Measurements from ENCODE around the gene CCNL1. TPM values are rescaled to one million over a fixed set of nuclear protein-coding genes. Genes with fewer than 3 reads are reported as not detected.

Gene CCNL1
- total RNA-seq, 1 donor from 2014 or later: 99.9 TPM

DNA sequence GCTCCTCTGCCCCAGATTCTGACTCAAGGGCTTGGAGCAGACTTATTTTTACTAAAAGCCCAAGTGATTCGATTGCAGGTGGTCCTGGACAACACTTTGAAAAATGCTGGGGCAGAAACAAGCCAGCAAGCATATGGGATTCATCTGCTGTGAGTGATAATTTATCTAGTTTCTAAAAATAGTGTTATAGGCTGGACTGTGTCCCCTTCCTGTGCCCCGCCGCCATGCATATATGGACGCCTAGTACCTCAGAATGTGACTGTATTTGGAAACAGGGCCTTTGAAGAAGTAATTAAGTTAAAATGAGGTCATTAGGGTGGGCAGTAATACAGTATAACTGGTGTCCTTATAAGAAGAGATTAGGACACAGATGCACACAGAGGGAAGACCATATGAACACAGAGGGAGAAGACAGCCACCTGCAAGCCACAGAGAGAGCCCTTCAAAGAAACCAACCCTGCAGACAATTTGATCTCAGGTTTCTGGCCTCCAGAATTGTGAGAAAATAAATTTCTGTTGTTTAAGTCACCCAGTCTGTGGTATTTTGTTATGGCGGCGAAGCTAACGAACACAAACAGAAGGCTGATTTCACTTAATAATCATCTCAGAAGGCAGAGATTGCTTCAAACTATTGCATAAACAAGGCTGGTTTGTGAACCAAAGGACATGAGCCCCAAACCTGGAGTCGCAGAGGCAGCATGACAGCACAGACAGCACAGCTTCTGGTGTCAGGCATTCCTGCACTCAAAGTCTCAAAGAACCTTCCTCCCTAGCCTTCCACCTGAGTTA lies 59.1 kb downstream of the CCNL1 start:
- TF ChIP-seq, protein P1, sequence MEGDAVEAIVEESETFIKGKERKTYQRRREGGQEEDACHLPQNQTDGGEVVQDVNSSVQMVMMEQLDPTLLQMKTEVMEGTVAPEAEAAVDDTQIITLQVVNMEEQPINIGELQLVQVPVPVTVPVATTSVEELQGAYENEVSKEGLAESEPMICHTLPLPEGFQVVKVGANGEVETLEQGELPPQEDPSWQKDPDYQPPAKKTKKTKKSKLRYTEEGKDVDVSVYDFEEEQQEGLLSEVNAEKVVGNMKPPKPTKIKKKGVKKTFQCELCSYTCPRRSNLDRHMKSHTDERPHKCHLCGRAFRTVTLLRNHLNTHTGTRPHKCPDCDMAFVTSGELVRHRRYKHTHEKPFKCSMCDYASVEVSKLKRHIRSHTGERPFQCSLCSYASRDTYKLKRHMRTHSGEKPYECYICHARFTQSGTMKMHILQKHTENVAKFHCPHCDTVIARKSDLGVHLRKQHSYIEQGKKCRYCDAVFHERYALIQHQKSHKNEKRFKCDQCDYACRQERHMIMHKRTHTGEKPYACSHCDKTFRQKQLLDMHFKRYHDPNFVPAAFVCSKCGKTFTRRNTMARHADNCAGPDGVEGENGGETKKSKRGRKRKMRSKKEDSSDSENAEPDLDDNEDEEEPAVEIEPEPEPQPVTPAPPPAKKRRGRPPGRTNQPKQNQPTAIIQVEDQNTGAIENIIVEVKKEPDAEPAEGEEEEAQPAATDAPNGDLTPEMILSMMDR (IDR thresholded peaks at IDR 0.05; ENCODE audit: insufficient read depth, low read length, poor library complexity, severe bottlenecking): no peak
- no peaks in the 10 kb centered on the region for H3K27me3 ChIP-seq (ENCODE audit: control insufficient read depth, insufficient read depth, low read length)
- H3K36me3 ChIP-seq (ENCODE audit: control insufficient read depth, insufficient read depth, low read length): no peaks in the 10 kb centered on the region
- DNase-seq (ENCODE audit: low read depth): no peak
- H3K4me3 ChIP-seq (ENCODE audit: low read depth, low read length): no peak overlapping the region

DNA sequence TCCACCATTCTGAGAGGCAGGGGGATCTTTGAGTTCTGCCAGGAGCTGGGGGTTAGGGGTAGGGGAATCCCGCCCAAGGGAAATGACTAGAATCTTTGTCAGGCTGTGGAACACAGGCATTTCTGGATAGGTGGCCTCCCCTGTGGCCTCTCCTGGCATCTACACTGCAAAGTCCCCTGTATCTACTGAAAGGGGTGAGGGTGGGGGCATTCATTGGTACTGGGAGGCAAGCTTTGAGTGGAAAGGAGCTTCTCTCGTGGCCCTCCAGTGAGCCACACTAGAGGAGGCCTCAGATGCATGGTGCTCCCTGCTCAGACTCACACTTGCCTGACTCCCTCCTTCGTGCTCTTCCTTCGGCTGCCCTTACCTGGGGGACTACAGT lies 59.9 kb downstream of the CCNL1 start:
- Histone ChIP-seq H3K36me3 (ENCODE audit: control insufficient read depth, insufficient read depth, low read length) (no peaks in the 10 kb centered on the region), H3K4me3 (ENCODE audit: low read depth, low read length) (no peak overlapping the region), H3K27me3 (ENCODE audit: control insufficient read depth, insufficient read depth, low read length) (no peaks in the 10 kb centered on the region)
- DNase-seq (ENCODE audit: low read depth): no peak
- TF ChIP-seq, protein P1 (IDR thresholded peaks at IDR 0.05; ENCODE audit: insufficient read depth, low read length, poor library complexity, severe bottlenecking): no peak

DNA sequence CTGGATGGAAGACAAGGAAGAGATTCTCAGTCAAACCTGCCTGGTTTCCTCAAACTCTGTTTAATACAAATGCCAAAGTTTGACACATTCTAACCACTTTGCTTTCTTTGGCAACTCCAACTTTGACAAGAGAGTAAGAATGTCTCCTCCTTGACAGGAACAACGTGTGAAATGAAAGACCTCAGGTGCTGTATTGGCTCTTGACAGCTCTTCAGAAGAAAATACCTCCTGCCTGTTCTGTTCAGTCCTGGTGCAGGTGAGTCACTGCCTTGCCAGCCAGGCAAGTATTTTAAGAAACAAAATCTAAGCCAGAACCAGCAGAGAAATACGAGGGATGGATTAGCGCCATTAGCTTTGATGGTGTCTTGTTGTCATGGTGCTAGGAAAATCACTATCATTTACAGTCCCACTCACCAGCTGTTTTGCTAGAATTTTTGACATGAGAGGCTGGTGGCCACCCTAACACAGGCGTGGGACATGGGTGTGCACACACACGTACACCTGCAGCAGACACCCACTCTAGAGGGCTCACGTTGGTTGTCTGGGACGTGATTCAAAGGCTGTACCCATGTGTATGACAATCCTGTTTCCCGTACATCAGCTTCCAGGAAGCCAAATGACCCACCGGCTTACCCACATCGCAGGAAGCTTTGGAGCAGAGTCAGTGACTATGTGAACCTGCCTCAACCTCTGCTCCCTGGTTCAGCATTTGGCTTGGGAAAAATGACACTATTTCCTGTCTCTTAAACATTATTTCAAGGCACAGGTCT lies 60.4 kb downstream of the CCNL1 start:
- Histone ChIP-seq H3K4me3 (ENCODE audit: low read depth, low read length) (no peak overlapping the region), H3K36me3 (ENCODE audit: control insufficient read depth, insufficient read depth, low read length) (no peaks in the 10 kb centered on the region), H3K27me3 (ENCODE audit: control insufficient read depth, insufficient read depth, low read length) (no peaks in the 10 kb centered on the region)
- no peak for DNase-seq (ENCODE audit: low read depth)
- TF ChIP-seq, protein P1 (IDR thresholded peaks at IDR 0.05; ENCODE audit: insufficient read depth, low read length, poor library complexity, severe bottlenecking): no peak

DNA sequence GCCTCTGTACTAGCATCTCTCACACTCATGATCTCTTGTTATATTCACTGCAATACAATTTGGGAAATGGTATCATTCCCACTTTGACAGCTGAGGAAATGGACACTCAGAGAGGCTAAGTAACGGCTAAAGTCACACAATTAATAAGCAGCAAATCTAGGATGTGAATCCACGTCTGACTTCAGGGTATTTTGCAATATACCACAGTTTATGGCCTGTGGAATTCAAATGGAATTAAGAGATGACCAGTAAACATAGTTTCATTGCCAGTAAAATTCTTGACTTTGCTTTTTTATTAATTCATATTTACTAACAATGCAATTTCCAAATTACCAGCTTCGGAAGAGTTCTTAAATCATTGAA lies 61.1 kb downstream of the CCNL1 start:
- TF ChIP-seq, protein P1 (IDR thresholded peaks at IDR 0.05; ENCODE audit: insufficient read depth, low read length, poor library complexity, severe bottlenecking): no peak
- no peak for DNase-seq (ENCODE audit: low read depth)
- Histone ChIP-seq H3K36me3 (ENCODE audit: control insufficient read depth, insufficient read depth, low read length) (no peaks in the 10 kb centered on the region), H3K4me3 (ENCODE audit: low read depth, low read length) (no peak overlapping the region), H3K27me3 (ENCODE audit: control insufficient read depth, insufficient read depth, low read length) (no peaks in the 10 kb centered on the region)

DNA sequence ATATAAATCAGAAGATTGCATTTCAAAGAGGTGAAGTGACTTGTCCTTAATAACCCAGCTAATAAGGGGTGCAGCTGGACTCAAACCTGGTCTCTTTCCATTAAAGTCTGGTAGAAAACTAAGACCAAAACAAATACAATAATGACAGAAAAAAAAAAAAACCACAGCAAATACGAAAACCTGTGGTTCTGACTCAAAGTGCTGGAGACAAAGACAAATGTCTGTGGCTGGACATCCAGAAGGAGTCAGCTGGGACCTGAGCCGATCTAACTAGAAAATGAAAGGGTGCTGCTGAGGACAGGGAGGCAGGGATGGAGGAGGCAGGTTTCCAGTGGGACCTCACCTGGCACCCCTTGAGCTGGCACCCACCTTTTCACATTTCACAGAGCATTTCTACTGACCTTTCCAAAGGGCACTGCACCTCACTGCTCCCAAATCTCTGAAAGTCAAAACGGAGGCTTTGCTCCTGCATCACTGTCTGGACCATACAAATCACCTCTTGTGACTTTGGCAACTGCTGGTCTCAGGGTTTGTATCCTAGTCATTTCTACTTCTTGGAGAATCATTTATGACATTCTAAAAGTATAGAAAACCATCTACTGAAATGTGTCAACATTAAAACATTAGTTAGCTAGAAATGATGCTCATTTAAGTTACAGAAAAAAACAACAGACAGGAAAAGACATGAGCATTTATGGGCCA lies 61.7 kb downstream of the CCNL1 start:
- H3K4me3 ChIP-seq (ENCODE audit: low read depth, low read length): no peak overlapping the region
- no peaks in the 10 kb centered on the region for H3K27me3 ChIP-seq (ENCODE audit: control insufficient read depth, insufficient read depth, low read length)
- DNase-seq (ENCODE audit: low read depth): no peak
- no peaks in the 10 kb centered on the region for H3K36me3 ChIP-seq (ENCODE audit: control insufficient read depth, insufficient read depth, low read length)
- TF ChIP-seq, protein P1 (IDR thresholded peaks at IDR 0.05; ENCODE audit: insufficient read depth, low read length, poor library complexity, severe bottlenecking): no peak

All from kidney epithelial cell (primary cell).